Activated T-helper 1 cell treated with anti-CD3 and anti-CD28 coated beads, Interleukin-12 subunit alpha, Interleukin-12 subunit beta, Interleukin-2, Interleukin-4 antibody, amounts not matched to agents 30 ng/mL and 10 ng/mL and 1 ng/mL, durations not matched to agents 14 hours and 24 hours and 36 hours (primary cell): Measurements from ENCODE around the gene KANSL1. TPM values are rescaled to one million over a fixed set of nuclear protein-coding genes. Genes with fewer than 3 reads are reported as not detected.

Source experiments
- DNase-seq: peaks from one replicate; pipeline ENCODE4 v3.0.0; 2021; ENCODE audit warnings: low spot score
- H3K27ac Mint-ChIP-seq: one replicate; pipeline ENCODE4 v1.8.0; 2021; ENCODE audit warnings: mild to moderate bottlenecking, mixed read lengths
- H3K27me3 Mint-ChIP-seq: one replicate; pipeline ENCODE4 v1.8.0; 2022; ENCODE audit warnings: mild to moderate bottlenecking, moderate library complexity, mixed read lengths; ENCODE audit not compliant: insufficient read depth
- H3K36me3 Mint-ChIP-seq: one replicate; pipeline ENCODE4 v1.8.0; 2021; ENCODE audit warnings: low read depth, mixed read lengths
- H3K4me1 Mint-ChIP-seq: one replicate; pipeline ENCODE4 v1.8.0; 2021; ENCODE audit warnings: low read depth, mixed read lengths
- H3K4me3 Mint-ChIP-seq: one replicate; pipeline ENCODE4 v1.8.0; 2021; ENCODE audit warnings: mild to moderate bottlenecking, moderate library complexity, mixed read lengths
- H3K9me3 Mint-ChIP-seq: one replicate; pipeline ENCODE4 v1.8.0; 2021; ENCODE audit warnings: mixed read lengths
- intact Hi-C: fragments of 100-400 bp; cut with micrococcal nuclease; formaldehyde crosslinking; loops from one replicate; pipeline ENCODE4 v1.15.1; 2024
- total RNA-seq: library from RNA; stranded (reverse); gene quantifications from 2 replicates; pipeline ENCODE4 v1.2.3, GENCODE V29; 2022

Gene KANSL1
- total RNA-seq, 1 donor from 2014 or later = 96.7 TPM

DNA sequence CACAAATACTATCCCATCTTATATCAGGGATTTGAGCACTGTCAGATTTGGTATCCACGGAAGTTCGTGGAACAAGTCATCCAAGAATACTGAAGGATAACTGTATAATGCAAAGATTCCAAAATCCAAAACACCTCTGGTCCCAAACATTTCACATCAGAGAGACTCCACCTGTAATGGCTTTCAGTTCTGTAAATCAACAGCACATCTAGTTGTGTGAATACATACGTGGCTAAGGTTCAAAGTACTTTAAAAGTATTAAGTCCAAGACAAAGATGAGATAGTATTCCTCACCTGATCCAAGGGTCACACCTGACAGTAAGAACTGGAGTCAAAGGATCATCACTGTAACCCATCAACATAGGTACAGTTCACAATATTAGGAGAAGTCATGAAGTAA, 54.8 kb downstream of the KANSL1 start:
- H3K4me1 Mint-ChIP-seq = peaks cover 86% of the 10 kb centered on the region
- no peaks in the 10 kb centered on the region for H3K9me3 Mint-ChIP-seq
- peaks cover 10% of the 10 kb centered on the region for H3K36me3 Mint-ChIP-seq
- no peaks in the 10 kb centered on the region for H3K27me3 Mint-ChIP-seq
- no peak overlapping the region for H3K27ac Mint-ChIP-seq
- intact Hi-C loops = loop anchor here (1.0 to 2.0 kb wide), 2 partner anchors 8 to 16 kb away; no protein-coding TSS in a partner anchor
- no peak for DNase-seq
- no peak overlapping the region for H3K4me3 Mint-ChIP-seq

DNA sequence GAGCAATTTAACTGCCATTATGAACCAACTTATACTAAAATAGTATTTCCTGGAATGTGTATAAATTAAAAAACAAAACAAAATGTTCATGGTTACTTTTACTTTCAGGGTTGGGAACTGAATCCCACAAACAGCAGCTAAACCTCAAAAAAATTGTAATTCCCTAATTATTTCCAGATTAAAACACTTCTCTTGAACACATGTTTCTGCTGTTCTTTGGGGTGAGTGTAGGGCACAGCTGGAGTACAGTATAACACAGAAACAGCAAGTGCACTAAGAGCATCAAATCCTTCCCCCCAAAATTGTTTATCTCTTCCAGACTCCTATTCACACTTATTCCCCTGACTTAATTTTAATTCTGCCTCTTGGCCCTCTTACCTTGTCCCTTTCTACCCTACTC, 56.4 kb downstream of the KANSL1 start:
- no peaks in the 10 kb centered on the region for H3K9me3 Mint-ChIP-seq
- H3K4me3 Mint-ChIP-seq = no peak overlapping the region
- no peaks in the 10 kb centered on the region for H3K27me3 Mint-ChIP-seq
- peaks cover 17% of the 10 kb centered on the region for H3K36me3 Mint-ChIP-seq
- no peak overlapping the region for H3K27ac Mint-ChIP-seq
- peaks cover 92% of the 10 kb centered on the region for H3K4me1 Mint-ChIP-seq
- intact Hi-C loops = loop anchor here (2.0 kb wide), 1 partner anchor 14 kb away; no protein-coding TSS in a partner anchor
- DNase-seq = no peak

DNA sequence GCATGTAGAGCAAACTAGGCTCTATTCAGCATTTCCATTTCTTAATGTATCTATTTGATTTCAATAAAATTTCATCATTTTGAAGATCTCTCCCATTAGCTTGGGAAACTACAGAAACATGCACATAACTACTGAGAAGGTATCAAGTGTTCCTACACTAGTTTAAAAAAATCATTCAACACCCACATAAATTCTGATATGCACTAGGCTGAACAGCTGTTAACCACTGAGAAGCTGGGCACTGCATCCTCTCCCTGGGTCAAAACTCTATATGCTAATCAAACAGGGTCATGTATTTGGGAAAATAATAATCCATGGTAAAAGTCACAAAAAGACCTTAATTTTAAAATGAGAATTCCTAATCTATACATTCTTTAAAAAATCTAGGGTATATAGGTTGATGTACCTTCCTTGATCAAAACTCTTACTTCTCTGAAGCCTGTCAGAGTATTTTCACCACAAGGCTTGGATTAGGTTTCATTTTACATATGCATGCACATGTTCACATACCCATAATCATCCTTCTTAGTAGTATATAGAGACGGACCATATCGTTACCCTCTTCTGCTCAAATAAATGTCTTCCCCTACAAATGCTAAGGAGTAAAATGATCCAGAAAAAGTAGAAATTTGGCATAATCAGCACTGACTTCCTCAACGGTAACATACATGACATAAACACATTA, 57.2 kb downstream of the KANSL1 start:
- intact Hi-C loops = loop anchor here (2.0 kb wide), 1 partner anchor 13 kb away; no protein-coding TSS in a partner anchor
- H3K9me3 Mint-ChIP-seq = no peaks in the 10 kb centered on the region
- no peak for DNase-seq

DNA sequence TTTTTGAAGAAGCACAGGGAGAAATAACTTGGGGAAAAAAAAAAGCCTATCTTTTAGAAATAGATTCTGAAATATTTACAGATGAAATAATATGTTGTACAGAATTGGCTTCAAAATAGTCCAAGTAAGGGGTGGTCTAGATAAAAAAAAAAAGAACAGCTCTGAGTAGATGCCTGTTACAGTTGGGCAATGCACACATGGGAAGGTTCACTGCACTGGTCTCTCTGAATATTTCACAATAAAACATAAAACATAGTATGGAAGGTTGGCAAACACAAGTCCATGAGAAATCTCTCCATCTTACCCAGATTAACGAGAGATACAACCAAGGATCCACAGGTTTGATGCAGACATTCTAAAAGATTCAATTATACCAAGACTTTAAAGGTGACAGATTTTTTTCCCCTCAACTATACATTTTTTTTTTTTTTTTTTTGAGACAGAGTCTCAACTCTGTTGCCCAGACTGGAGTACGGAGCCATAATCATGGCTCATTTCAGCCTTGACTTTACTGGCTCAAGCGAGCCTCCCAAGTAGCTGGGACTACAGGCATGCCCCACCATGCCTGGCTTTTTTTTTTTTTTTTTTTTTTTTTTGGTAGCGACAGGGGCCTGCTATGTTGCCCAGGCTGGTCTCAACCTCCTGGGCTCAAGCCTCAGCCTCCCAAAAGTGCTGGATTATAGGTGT, 58.0 kb downstream of the KANSL1 start:
- Mint-ChIP-seq H3K36me3 (peaks cover 17% of the 10 kb centered on the region), H3K4me1 (peaks cover 85% of the 10 kb centered on the region), H3K9me3 (no peaks in the 10 kb centered on the region), H3K27me3 (no peaks in the 10 kb centered on the region), H3K27ac (no peak overlapping the region), H3K4me3 (no peak overlapping the region)
- intact Hi-C loops = no loop called here
- DNase-seq = no peak

More for the DNA sequence above, 57.2 kb downstream of the KANSL1 start:
- H3K4me3 Mint-ChIP-seq = no peak overlapping the region
- H3K27me3 Mint-ChIP-seq = no peaks in the 10 kb centered on the region
- H3K4me1 Mint-ChIP-seq = peaks cover 85% of the 10 kb centered on the region
- H3K36me3 Mint-ChIP-seq = peaks cover 17% of the 10 kb centered on the region
- peak overlapping the region; percentile 43 for H3K27ac Mint-ChIP-seq

DNA sequence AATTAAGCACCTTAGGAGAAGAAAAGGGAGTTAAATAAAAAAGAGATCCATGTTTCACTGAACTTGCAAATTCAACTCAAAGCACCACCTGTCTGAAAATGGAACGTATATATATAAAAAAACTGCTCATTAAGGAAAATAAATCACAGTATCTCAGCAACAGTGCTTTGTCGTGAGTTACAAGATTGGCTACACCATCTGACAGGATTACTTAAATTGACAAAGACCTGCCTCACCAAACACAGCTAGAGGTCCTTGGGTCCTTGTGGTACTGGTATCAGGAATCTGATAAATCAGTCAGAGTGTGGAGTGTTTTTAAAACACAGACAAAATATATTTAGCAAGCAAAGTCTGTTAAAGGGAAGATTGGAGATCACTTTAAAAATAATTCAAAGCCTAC, 63.9 kb downstream of the KANSL1 start:
- Mint-ChIP-seq H3K4me3 (no peak overlapping the region), H3K27ac (no peak overlapping the region), H3K9me3 (no peaks in the 10 kb centered on the region), H3K4me1 (peaks cover 63% of the 10 kb centered on the region), H3K36me3 (peaks cover 21% of the 10 kb centered on the region), H3K27me3 (no peaks in the 10 kb centered on the region)
- intact Hi-C loops = no loop called here
- DNase-seq = no peak

DNA sequence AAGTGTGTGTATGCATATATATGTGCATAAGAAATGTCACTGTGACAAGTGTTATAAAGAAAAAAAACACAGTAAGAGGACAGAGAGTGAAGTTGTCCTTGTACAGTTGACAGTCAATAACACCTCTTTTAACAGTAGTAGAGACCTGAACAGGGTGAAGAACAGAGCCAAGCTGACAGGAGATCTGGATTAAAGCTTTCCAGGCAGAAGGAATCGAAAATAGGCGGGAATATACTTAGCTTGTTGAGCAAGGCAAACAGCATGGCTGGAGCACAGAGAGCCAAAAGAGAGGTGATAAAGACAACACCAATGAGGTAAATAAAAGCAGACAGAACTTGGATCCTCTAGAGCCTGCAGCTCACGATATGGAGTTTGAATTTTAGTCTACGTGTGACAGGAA, 64.8 kb downstream of the KANSL1 start:
- peaks cover 20% of the 10 kb centered on the region for H3K36me3 Mint-ChIP-seq
- H3K27me3 Mint-ChIP-seq = no peaks in the 10 kb centered on the region
- peak overlapping the region; percentile 1 for H3K27ac Mint-ChIP-seq
- H3K4me3 Mint-ChIP-seq = no peak overlapping the region
- intact Hi-C loops = no loop called here
- peaks cover 66% of the 10 kb centered on the region for H3K4me1 Mint-ChIP-seq
- no peaks in the 10 kb centered on the region for H3K9me3 Mint-ChIP-seq
- DNase-seq = no peak

DNA sequence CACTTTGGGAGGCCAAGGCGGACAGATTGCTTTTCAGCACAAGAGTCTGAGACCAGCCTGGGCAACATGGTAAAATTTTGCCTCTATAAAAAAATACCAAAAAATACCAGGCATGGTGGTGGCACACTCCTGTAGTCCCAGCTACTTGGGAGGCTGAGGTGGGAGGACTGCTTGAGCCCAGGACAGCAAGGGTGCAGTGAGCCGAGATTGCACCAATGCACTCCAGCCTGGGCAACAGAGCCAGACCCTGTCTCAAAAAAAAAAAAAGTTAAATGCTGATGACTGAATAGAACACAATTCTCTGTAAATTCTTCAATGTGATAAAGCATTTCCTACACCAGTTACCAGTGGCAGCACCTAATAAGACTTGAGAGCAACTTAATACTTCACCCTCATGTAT, 65.7 kb downstream of the KANSL1 start:
- H3K4me3 Mint-ChIP-seq = no peak overlapping the region
- DNase-seq = no peak
- H3K27ac Mint-ChIP-seq = no peak overlapping the region
- no peaks in the 10 kb centered on the region for H3K27me3 Mint-ChIP-seq
- peaks cover 15% of the 10 kb centered on the region for H3K36me3 Mint-ChIP-seq
- intact Hi-C loops = no loop called here
- H3K4me1 Mint-ChIP-seq = peaks cover 64% of the 10 kb centered on the region
- no peaks in the 10 kb centered on the region for H3K9me3 Mint-ChIP-seq

DNA sequence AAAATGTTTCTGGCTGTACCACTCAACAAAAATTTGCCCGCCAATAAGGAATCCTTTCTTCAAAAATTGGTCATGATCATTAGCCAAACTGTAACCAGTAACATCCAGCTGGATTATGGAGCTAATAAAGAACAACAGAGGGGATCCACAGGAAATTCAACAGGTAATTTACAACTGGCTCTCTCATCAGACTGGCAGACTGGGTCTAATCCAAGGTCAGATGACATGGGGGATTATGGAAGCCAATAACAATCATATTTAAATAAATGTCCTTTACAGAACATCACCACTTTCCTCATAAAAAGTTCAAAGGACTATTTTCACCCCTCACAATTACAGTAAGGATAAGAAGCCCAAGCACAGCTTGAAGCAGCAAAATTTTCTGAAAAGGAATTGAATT, 66.4 kb downstream of the KANSL1 start:
- H3K4me1 Mint-ChIP-seq = peaks cover 64% of the 10 kb centered on the region
- H3K9me3 Mint-ChIP-seq = no peaks in the 10 kb centered on the region
- H3K4me3 Mint-ChIP-seq = no peak overlapping the region
- intact Hi-C loops = no loop called here
- H3K27ac Mint-ChIP-seq = no peak overlapping the region
- no peak for DNase-seq
- no peaks in the 10 kb centered on the region for H3K27me3 Mint-ChIP-seq
- peaks cover 13% of the 10 kb centered on the region for H3K36me3 Mint-ChIP-seq

DNA sequence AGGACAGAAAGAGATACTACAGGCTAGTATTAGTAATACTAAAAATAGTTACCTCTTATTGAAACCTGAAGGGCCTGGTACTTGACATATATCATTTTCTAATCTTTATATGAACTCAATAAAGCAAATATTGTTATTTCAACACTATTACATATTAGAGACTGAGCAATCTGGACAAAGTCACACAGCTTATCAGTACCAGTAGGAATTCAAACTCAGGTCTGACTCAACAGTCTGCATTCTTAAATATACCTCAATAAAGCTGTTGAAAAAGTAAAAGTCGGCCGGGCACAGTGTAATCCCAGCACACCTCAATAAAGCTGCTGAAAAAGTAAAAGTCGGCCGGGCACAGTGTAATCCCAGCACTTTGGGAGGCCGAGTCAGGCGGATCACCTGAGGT, 67.4 kb downstream of the KANSL1 start:
- intact Hi-C loops = no loop called here
- H3K27ac Mint-ChIP-seq = no peak overlapping the region
- H3K27me3 Mint-ChIP-seq = no peaks in the 10 kb centered on the region
- H3K9me3 Mint-ChIP-seq = no peaks in the 10 kb centered on the region
- peaks cover 70% of the 10 kb centered on the region for H3K4me1 Mint-ChIP-seq
- no peak overlapping the region for H3K4me3 Mint-ChIP-seq
- H3K36me3 Mint-ChIP-seq = peaks cover 16% of the 10 kb centered on the region
- no peak for DNase-seq

DNA sequence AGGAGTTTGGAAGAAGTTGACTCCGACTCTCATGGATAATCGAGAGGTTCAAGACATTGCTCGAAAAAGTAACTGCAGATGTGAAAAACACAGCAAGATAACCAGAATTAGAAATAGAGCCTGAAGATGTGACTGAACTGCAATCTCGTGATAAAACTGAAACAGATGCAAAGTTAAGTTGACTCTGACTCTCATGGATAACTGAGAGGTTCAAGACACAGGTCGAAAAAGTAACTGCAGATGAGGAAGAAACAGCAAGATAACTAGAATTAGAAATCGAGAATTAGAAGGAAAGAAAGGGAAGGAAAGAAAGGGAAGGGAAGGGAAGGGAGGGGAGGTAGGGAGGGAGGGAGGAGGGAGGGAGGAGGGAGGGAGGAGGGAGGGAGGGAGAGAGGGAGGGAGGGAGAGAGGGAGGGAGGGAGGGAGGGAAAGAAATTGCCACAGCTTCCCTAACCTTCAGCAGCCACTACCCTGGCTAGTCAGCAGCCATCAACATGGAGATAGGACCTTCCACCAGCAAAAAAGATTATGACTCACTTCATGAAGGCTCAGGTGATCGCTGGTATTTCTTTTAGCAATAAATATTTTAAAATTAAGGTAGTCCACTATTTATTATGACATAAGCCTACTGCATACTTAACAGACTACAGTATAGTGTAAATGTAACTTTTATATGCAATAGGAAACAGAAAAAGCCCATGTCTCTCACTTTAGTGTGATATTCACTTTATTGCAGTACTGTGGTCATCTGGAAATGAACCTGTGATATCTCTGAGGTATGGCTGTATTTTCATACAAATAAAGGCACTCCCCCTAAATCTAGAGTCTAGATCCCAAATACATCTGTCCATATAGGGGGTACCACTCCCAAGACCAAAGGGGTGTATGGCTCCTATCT, 68.3 kb downstream of the KANSL1 start:
- Mint-ChIP-seq H3K36me3 (peaks cover 17% of the 10 kb centered on the region), H3K4me3 (no peak overlapping the region), H3K9me3 (no peaks in the 10 kb centered on the region), H3K27me3 (no peaks in the 10 kb centered on the region), H3K4me1 (peaks cover 71% of the 10 kb centered on the region), H3K27ac (no peak overlapping the region)
- intact Hi-C loops = loop anchor here (5.0 kb wide), 1 partner anchor 38 kb away; no protein-coding TSS in a partner anchor
- DNase-seq = no peak

DNA sequence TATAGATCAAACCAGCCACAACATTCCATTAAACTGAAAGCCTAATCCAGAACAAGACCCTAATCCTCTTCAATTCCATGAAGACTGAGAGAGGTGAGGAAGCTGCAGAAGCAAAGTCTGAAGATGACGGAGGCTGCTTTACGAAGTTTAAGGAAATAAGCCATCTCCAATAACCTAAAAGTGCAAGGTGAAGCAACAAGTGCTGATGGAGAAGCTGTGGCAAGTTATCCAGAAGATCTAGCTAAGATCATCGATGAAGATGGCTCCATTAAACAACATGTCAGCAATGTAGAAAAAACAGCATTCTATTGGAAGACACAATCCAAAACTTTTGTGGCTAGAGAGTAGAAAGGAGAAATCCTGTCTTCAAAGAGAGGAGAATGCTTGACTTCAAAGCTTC, 69.6 kb downstream of the KANSL1 start:
- no peak overlapping the region for H3K4me3 Mint-ChIP-seq
- peaks cover 72% of the 10 kb centered on the region for H3K4me1 Mint-ChIP-seq
- H3K36me3 Mint-ChIP-seq = peaks cover 21% of the 10 kb centered on the region
- H3K27ac Mint-ChIP-seq = no peak overlapping the region
- intact Hi-C loops = loop anchor here (2.0 to 5.0 kb wide), 3 partner anchors 13 to 63 kb away; no protein-coding TSS in a partner anchor
- DNase-seq = no peak
- no peaks in the 10 kb centered on the region for H3K27me3 Mint-ChIP-seq
- no peaks in the 10 kb centered on the region for H3K9me3 Mint-ChIP-seq

DNA sequence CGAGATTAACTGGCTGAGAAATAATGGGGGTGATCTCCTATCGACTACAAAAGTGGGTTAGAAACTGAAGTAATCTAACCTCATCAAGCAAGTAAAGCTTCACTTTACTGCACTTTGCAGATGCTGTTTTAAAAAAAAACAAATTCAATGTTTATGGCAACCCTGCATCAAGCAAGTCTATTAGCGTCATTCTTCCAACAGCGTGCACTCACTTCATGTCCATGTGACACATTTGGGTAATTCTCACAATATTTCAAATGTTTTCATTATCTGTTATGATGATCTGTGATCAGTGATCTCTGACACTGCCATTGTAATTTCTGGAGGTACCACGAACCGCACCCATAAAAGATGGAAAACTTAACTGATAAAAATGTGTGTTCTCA, 70.8 kb downstream of the KANSL1 start:
- H3K4me3 Mint-ChIP-seq = peak overlapping the region; percentile 16
- peak overlapping the region; percentile 19 for H3K27ac Mint-ChIP-seq
- H3K27me3 Mint-ChIP-seq = no peaks in the 10 kb centered on the region
- peaks cover 16% of the 10 kb centered on the region for H3K36me3 Mint-ChIP-seq
- no peaks in the 10 kb centered on the region for H3K9me3 Mint-ChIP-seq
- peaks cover 67% of the 10 kb centered on the region for H3K4me1 Mint-ChIP-seq
- intact Hi-C loops = loop anchor here (2.0 to 5.0 kb wide), 3 partner anchors 14 to 64 kb away; no protein-coding TSS in a partner anchor
- DNase-seq = no peak
